ENCODE results near the gene CLEC5A. TPM values are rescaled to one million over a fixed set of nuclear protein-coding genes. Genes with fewer than 3 reads are reported as not detected.

Gene CLEC5A
- total and polyA plus RNA-seq, 2 donors (not counting 1 experiment from before 2014, with no cell fraction given) = 0.03 to 0.47 TPM

DNA sequence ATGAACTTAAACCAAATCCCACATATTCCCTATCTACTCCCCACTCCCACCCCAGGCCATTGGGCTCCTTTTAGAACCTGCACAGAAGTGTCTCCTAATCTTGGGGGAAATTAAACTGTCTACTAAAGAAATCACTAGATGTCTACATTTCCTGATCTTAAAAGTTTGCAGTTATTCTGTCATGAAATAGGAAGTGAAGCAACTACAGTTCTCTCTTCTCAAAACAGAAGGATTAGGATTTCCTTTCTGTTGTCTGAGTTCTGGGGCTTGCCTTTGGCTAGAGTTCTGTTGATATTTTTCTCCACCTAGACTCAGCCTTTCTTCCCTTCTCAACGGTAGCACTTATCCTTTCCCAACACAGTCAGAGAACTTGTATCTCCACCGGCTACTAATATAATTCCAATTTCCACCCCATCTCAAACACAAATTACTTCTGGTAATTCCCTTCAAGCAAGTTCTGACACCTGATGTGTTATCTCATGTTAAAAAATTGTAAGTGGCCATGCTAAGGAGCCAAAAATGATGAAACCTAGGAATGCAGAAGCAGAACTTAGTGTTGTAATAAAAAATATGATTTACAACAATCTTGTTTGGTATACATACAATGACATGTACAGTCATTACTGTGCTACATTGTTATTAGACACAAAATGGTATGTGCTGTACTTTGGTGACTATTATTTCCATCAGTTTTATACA lies 18.5 kb downstream of the CLEC5A start:
- H3K27ac ChIP-seq (ENCODE audit: low read length in 2 of 2) = no peak overlapping the region
- no peaks in the 10 kb centered on the region for H3K9me3 ChIP-seq (ENCODE audit: control extremely low read depth in 1 of 3, control insufficient read depth in 2 of 3, insufficient read depth in 1 of 3, low read length in 2 of 3)
- no peak overlapping the region for H3K9ac ChIP-seq (ENCODE audit: low read length)
- no peak overlapping the region for H2AFZ ChIP-seq (ENCODE audit: insufficient read depth, low read depth, low read length, poor library complexity, severe bottlenecking)
- no peak for DNase-seq
- H4K20me1 ChIP-seq (ENCODE audit: control insufficient read depth, insufficient read depth, low read length, poor library complexity, severe bottlenecking) = no peaks in the 10 kb centered on the region
- Mint-ChIP-seq H3K27ac (no peak overlapping the region), H3K9me3 (ENCODE audit: insufficient read depth) (peaks cover 4% of the 10 kb centered on the region), H3K4me1 (no peaks in the 10 kb centered on the region), H3K4me3 (no peak overlapping the region), H3K27me3 (no peaks in the 10 kb centered on the region)
- no peaks in the 10 kb centered on the region for H3K79me2 ChIP-seq (ENCODE audit: control insufficient read depth, insufficient read depth, low read length)
- H3K4me3 ChIP-seq (ENCODE audit: control extremely low read depth in 1 of 5, extremely low read depth in 1 of 5, insufficient read depth in 1 of 5, low read depth in 2 of 5, low read length in 4 of 5) = no peak overlapping the region
- WGBS (ENCODE audit: insufficient coverage) = 0% methylated on average over 1 of the region's 2 CpGs
- no peaks in the 10 kb centered on the region for H3K4me1 ChIP-seq (ENCODE audit: control insufficient read depth in 2 of 2, insufficient read depth in 2 of 2, low read length in 2 of 2)
- POLR2A ChIA-PET = no interaction called here
- CTCF ChIA-PET = no interaction called here
- H3K4me2 ChIP-seq (replicated peaks; ENCODE audit: low read depth, low read length, poor library complexity, severe bottlenecking) = no peak overlapping the region
- intact Hi-C loops (cut with micrococcal nuclease) = no loop called here
- H3K27me3 ChIP-seq (replicated peaks in 1 of 4; ENCODE audit: control extremely low read depth in 1 of 4, control insufficient read depth in 3 of 4, insufficient read depth in 4 of 4, low read length in 3 of 4) = no peaks in the 10 kb centered on the region
- ATAC-seq (ENCODE audit: low read depth) = no peak
- TF ChIP-seq, protein P1, sequence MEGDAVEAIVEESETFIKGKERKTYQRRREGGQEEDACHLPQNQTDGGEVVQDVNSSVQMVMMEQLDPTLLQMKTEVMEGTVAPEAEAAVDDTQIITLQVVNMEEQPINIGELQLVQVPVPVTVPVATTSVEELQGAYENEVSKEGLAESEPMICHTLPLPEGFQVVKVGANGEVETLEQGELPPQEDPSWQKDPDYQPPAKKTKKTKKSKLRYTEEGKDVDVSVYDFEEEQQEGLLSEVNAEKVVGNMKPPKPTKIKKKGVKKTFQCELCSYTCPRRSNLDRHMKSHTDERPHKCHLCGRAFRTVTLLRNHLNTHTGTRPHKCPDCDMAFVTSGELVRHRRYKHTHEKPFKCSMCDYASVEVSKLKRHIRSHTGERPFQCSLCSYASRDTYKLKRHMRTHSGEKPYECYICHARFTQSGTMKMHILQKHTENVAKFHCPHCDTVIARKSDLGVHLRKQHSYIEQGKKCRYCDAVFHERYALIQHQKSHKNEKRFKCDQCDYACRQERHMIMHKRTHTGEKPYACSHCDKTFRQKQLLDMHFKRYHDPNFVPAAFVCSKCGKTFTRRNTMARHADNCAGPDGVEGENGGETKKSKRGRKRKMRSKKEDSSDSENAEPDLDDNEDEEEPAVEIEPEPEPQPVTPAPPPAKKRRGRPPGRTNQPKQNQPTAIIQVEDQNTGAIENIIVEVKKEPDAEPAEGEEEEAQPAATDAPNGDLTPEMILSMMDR (IDR thresholded peaks at IDR 0.05) = no peak
- TF ChIP-seq EZH2 (IDR thresholded peaks at IDR 0.05; ENCODE audit: borderline replicate concordance, insufficient read depth, low read depth, low read length, poor library complexity, severe bottlenecking) = no peak
- H3K36me3 ChIP-seq (replicated peaks in 1 of 2; ENCODE audit: control extremely low read depth in 1 of 2, control insufficient read depth in 1 of 2, extremely low read depth in 1 of 2, insufficient read depth in 2 of 2, low read length in 1 of 2) = no peaks in the 10 kb centered on the region

DNA sequence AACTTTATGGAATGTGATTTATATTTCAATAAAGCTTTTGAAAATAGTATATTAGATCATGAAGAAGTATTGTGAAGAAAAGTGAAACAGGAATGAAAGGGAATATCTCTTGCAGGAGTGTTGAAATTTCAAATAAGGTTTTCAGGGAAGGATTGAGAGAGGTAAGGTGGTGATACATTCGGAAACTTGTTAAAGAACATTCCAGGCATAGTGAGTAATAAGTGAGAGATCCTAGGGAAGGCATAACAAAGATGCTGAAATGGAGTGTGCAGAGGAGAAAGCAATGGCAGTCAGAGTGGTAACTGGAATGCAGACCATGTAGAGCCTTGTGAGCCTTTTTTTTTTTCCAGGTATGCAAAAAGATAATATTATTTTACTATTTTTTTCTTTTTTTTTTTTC lies 26.5 kb downstream of the CLEC5A start:
- Mint-ChIP-seq H3K27me3 (no peaks in the 10 kb centered on the region), H3K9me3 (ENCODE audit: insufficient read depth) (peaks cover 2% of the 10 kb centered on the region), H3K4me1 (no peaks in the 10 kb centered on the region), H3K27ac (no peak overlapping the region), H3K4me3 (no peak overlapping the region)
- WGBS (ENCODE audit: insufficient coverage) = 100% methylated on average over 1 of the region's 1 CpG
- no peak overlapping the region for H3K27ac ChIP-seq (ENCODE audit: low read length in 2 of 2)
- H3K4me3 ChIP-seq (ENCODE audit: control extremely low read depth in 1 of 5, extremely low read depth in 1 of 5, insufficient read depth in 1 of 5, low read depth in 2 of 5, low read length in 4 of 5) = no peak overlapping the region
- H3K27me3 ChIP-seq (replicated peaks in 1 of 4; ENCODE audit: control extremely low read depth in 1 of 4, control insufficient read depth in 3 of 4, insufficient read depth in 4 of 4, low read length in 3 of 4) = no peaks in the 10 kb centered on the region
- no peaks in the 10 kb centered on the region for H3K4me1 ChIP-seq (ENCODE audit: control insufficient read depth in 2 of 2, insufficient read depth in 2 of 2, low read length in 2 of 2)
- ATAC-seq (ENCODE audit: low read depth) (no peak), DNase-seq (no peak)
- CTCF ChIA-PET = no interaction called here
- TF ChIP-seq, protein P1 (IDR thresholded peaks at IDR 0.05) = no peak
- no peak for TF ChIP-seq EZH2 (IDR thresholded peaks at IDR 0.05; ENCODE audit: borderline replicate concordance, insufficient read depth, low read depth, low read length, poor library complexity, severe bottlenecking)
- H3K4me2 ChIP-seq (replicated peaks; ENCODE audit: low read depth, low read length, poor library complexity, severe bottlenecking) = no peak overlapping the region
- H3K79me2 ChIP-seq (ENCODE audit: control insufficient read depth, insufficient read depth, low read length) = no peaks in the 10 kb centered on the region
- no peak overlapping the region for H3K9ac ChIP-seq (ENCODE audit: low read length)
- H4K20me1 ChIP-seq (ENCODE audit: control insufficient read depth, insufficient read depth, low read length, poor library complexity, severe bottlenecking) = no peaks in the 10 kb centered on the region
- H3K36me3 ChIP-seq (replicated peaks in 1 of 2; ENCODE audit: control extremely low read depth in 1 of 2, control insufficient read depth in 1 of 2, extremely low read depth in 1 of 2, insufficient read depth in 2 of 2, low read length in 1 of 2) = no peaks in the 10 kb centered on the region
- no peaks in the 10 kb centered on the region for H3K9me3 ChIP-seq (ENCODE audit: control extremely low read depth in 1 of 3, control insufficient read depth in 2 of 3, insufficient read depth in 1 of 3, low read length in 2 of 3)
- POLR2A ChIA-PET = no interaction called here
- intact Hi-C loops (cut with micrococcal nuclease) = no loop called here
- no peak overlapping the region for H2AFZ ChIP-seq (ENCODE audit: insufficient read depth, low read depth, low read length, poor library complexity, severe bottlenecking)
